Activated CD4-positive, alpha-beta memory T cell treated with anti-CD3 and anti-CD28 coated beads, Interleukin-2, amount 10 ng/mL, durations not matched to agents 7 days and 5 days (primary cell): ENCODE data around the gene TMPRSS6. TPM values are rescaled to one million over a fixed set of nuclear protein-coding genes. Genes with fewer than 3 reads are reported as not detected.

Experiments used
- CTCF ChIA-PET: fragments of 350-600 bp; sonication (Branson Sonifier 250); formaldehyde crosslinking; loops from one replicate; lab custom pipeline; 2021; ENCODE audit warnings: antibody characterized with exemption, inconsistent platforms; lab: Charles Lee
- POLR2A ChIA-PET: fragments of 350-600 bp; sonication (Branson Sonifier 250); formaldehyde crosslinking; loops from one replicate; lab custom pipeline; 2021; ENCODE audit warnings: antibody characterized with exemption; lab: Charles Lee
- DNase-seq: peaks from one replicate; pipeline ENCODE4 v3.0.0-alpha.2; 2020
- H3K27ac Mint-ChIP-seq: one replicate; pipeline ENCODE4 v1.8.0; 2021; ENCODE audit warnings: mild to moderate bottlenecking, mixed read lengths
- H3K27me3 Mint-ChIP-seq: one replicate; pipeline ENCODE4 v1.8.0; 2021; ENCODE audit warnings: mixed read lengths
- H3K36me3 Mint-ChIP-seq: one replicate; pipeline ENCODE4 v1.8.0; 2021; ENCODE audit warnings: low read depth, mixed read lengths
- H3K4me1 Mint-ChIP-seq: one replicate; pipeline ENCODE4 v1.8.0; 2021; ENCODE audit warnings: mixed read lengths
- H3K4me3 Mint-ChIP-seq: one replicate; pipeline ENCODE4 v1.8.0; 2021; ENCODE audit warnings: mild to moderate bottlenecking, mixed read lengths
- H3K9me3 Mint-ChIP-seq: one replicate; pipeline ENCODE4 v1.8.0; 2021; ENCODE audit warnings: mixed read lengths
- total RNA-seq, 2 experiments: library from RNA; stranded (reverse); gene quantifications; one replicate each; pipeline ENCODE4 v1.2.3, GENCODE V29; 2021

Gene TMPRSS6
- total RNA-seq, 2 experiments from 2014 or later: 14.0 to 14.7 TPM

DNA sequence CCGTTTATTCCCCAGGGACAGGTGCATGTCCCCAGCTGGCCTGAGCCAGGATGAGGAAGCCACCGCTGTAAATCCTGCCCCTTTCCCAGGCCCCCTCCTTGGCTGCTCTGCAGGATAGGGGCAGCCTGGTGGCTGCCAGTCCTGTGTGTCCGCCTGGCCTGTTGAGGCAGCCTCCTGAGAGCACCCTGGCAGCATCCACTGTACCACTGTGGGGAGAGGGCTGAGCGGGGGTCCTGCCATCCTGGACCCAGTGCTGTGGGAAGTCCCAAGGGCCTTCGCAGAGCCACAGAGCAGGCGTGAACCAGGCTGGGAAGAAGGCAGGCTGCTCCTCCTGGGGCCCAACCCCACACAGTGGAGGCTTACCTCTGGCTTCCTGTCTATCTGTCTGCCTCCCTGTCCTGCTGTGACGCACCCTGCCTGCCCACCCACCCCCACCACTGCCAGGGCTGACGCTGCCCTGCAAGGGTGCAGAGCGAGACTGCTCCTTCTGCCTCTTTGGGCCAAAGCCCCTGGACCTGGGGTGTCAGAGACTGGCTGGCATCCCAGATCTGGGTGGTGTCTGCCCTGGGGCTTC is 49.5 kb downstream of the TMPRSS6 start:
- Mint-ChIP-seq H3K9me3 (no peaks in the 10 kb centered on the region), H3K27me3 (no peaks in the 10 kb centered on the region), H3K27ac (peak overlapping the region; percentile 49), H3K4me1 (peaks cover 33% of the 10 kb centered on the region), H3K4me3 (no peak overlapping the region), H3K36me3 (peaks cover 20% of the 10 kb centered on the region)
- POLR2A ChIA-PET: interaction anchor here (2.2 to 2.9 kb wide), 2 partner anchors 7 to 9 kb away, joined by 5 to 9 read pairs; partner anchors contain the start of gene KCTD17
- CTCF ChIA-PET: interaction anchor here (1.0 kb wide), 1 partner anchor 139 kb away, joined by 4 read pairs; no protein-coding TSS in a partner anchor
- DNase-seq: peak; percentile 41

DNA sequence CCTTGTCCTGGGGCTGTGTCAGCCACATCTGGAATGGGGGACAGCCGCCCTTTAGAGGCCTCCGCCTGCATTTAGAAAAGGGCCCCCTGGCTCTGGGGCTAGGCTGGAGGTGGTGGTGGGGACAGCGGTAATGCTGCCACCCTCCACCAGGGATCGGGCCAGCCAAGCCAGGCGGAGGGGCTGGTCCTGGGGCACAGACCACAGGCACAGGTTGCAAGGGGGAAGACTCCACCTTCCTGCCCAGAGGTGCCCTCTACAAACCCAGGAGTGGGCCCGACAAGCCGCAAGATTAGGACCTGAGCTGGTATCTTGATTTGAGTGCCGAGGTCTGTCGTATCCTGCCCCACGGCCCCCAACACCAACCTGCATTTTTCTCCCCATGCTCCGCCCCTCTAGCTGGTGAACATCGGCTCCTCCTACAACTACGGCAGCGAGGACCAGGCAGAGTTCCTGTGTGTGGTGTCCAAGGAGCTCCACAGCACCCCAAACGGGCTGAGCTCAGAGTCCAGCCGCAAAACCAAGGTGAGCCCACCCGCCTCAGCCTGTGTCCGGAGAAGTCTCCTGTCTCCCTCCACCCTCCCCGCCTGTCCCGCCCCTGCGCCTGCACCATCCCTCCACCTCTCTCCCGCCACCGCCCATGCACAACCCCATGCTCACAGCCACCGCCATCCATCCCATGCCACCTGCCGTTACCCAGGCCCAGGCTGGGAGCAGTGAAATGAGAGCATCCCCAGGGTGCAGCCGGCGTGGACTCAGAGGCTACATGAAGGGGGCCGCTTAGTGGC is 50.4 kb downstream of the TMPRSS6 start:
- no peak for DNase-seq
- Mint-ChIP-seq H3K36me3 (peaks cover 18% of the 10 kb centered on the region), H3K27ac (no peak overlapping the region), H3K4me1 (peaks cover 33% of the 10 kb centered on the region), H3K9me3 (no peaks in the 10 kb centered on the region), H3K27me3 (no peaks in the 10 kb centered on the region), H3K4me3 (no peak overlapping the region)
- ChIA-PET POLR2A (no interaction called here), CTCF (no interaction called here)

GRCh38 chr22:37057796-37058510 is 51.6 kb downstream of the TMPRSS6 start:
- ChIA-PET POLR2A (no interaction called here), CTCF (no interaction called here)
- Mint-ChIP-seq H3K36me3 (peaks cover 19% of the 10 kb centered on the region), H3K27ac (no peak overlapping the region), H3K27me3 (no peaks in the 10 kb centered on the region), H3K9me3 (no peaks in the 10 kb centered on the region), H3K4me1 (peaks cover 39% of the 10 kb centered on the region), H3K4me3 (no peak overlapping the region)
- DNase-seq: no peak

- POLR2A ChIA-PET: no interaction called here
- DNase-seq: no peak
- H3K4me1 Mint-ChIP-seq: peaks cover 42% of the 10 kb centered on the region
- CTCF ChIA-PET: no interaction called here
- no peak overlapping the region for H3K27ac Mint-ChIP-seq
- H3K36me3 Mint-ChIP-seq: peaks cover 19% of the 10 kb centered on the region
- H3K27me3 Mint-ChIP-seq: no peaks in the 10 kb centered on the region
- no peaks in the 10 kb centered on the region for H3K9me3 Mint-ChIP-seq
- H3K4me3 Mint-ChIP-seq: no peak overlapping the region
Measured at GRCh38 chr22:37057226-37057625, 52.3 kb downstream of the TMPRSS6 start.

DNA sequence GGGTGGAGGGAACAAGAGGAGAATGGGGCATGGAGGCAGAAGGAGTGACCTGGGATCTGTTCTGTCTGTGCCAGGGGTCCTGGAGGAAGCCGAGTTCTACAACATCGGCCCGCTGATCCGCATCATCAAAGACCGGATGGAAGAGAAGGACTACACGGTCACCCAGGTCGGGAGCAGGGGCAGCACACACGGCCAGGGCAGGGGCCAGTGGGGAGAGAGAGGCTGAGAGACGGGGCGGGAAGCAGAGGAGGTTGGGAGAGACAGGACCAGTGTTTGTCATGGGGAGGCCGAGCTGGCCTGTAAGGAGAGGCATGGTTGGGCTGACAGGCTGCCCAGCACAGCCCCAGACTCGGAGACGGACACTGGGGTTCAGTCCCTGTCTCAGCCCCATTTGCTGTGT is 53.3 kb downstream of the TMPRSS6 start:
- Mint-ChIP-seq H3K4me1 (peaks cover 37% of the 10 kb centered on the region), H3K36me3 (peaks cover 19% of the 10 kb centered on the region), H3K27me3 (no peaks in the 10 kb centered on the region), H3K9me3 (no peaks in the 10 kb centered on the region), H3K4me3 (no peak overlapping the region), H3K27ac (no peak overlapping the region)
- no peak for DNase-seq
- POLR2A ChIA-PET: interaction anchor here (0.7 kb wide), 1 partner anchor 8 kb away, joined by 3 read pairs; no protein-coding TSS in a partner anchor
- CTCF ChIA-PET: interaction anchor here (1.2 to 1.6 kb wide), 2 partner anchors 24 to 143 kb away, joined by 3 to 4 read pairs; no protein-coding TSS in a partner anchor

GRCh38 chr22:37054600-37055365 is 54.7 kb downstream of the TMPRSS6 start:
- peaks cover 24% of the 10 kb centered on the region for H3K4me1 Mint-ChIP-seq
- ChIA-PET POLR2A (interaction anchor here (1.0 to 1.1 kb wide), 2 partner anchors 11 to 94 kb away, joined by 4 read pairs; no protein-coding TSS in a partner anchor), CTCF (interaction anchor here (1.1 to 1.7 kb wide), 5 partner anchors 9 to 77 kb away, joined by 3 to 7 read pairs (median 3); no protein-coding TSS in a partner anchor)
- H3K27me3 Mint-ChIP-seq: no peaks in the 10 kb centered on the region
- no peaks in the 10 kb centered on the region for H3K9me3 Mint-ChIP-seq
- no peak overlapping the region for H3K27ac Mint-ChIP-seq
- no peak overlapping the region for H3K4me3 Mint-ChIP-seq
- peaks cover 19% of the 10 kb centered on the region for H3K36me3 Mint-ChIP-seq
- no peak for DNase-seq

GRCh38 chr22:37054056-37054395 is 55.5 kb downstream of the TMPRSS6 start:
- no peaks in the 10 kb centered on the region for H3K9me3 Mint-ChIP-seq
- peaks cover 19% of the 10 kb centered on the region for H3K36me3 Mint-ChIP-seq
- peaks cover 20% of the 10 kb centered on the region for H3K4me1 Mint-ChIP-seq
- no peak overlapping the region for H3K4me3 Mint-ChIP-seq
- H3K27me3 Mint-ChIP-seq: no peaks in the 10 kb centered on the region
- ChIA-PET CTCF (interaction anchor here (1.4 to 1.7 kb wide), 2 partner anchors 32 to 34 kb away, joined by 3 read pairs; no protein-coding TSS in a partner anchor), POLR2A (interaction anchor here (1.1 kb wide), 1 partner anchor 12 kb away, joined by 4 read pairs; no protein-coding TSS in a partner anchor)
- H3K27ac Mint-ChIP-seq: peak overlapping the region; percentile 21
- DNase-seq: no peak

DNA sequence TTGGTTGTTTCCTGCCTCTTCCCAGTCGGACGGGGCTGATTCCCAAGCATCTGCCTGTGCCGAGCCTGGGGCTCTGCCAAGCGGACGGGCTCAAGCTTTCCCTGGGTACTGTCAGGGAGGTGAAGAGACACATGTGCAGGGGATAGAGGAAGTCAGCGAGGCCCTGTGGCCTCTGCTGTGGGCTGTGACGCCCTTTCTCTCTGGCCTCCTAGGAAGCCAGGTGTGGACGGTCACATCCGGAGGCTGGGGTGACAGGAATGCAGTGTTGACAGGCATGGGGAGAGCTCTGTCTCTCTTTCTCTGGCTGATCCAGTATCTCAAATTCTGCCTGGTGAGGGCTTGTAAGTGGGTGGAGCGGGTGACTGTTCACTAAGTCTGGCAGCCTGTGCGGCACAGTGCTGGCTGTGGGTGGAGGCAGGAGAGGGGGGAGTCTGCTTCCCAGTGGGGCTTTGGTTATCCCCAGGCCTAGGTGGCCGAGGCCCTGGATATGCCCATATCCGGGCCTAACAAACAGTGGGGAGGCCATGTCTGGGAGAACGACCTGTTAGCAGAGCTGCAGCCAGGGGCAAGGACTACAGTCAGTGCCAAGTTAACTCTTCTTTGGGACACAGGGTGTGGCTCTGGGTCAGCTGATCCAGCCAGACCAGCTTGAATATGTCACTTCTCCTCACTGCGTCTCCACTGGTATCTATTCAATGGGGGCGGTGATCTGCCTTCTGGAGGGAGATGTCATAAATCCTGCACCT is 56.0 kb downstream of the TMPRSS6 start:
- Mint-ChIP-seq H3K27ac (peak overlapping the region; percentile 21), H3K9me3 (no peaks in the 10 kb centered on the region), H3K4me1 (peaks cover 20% of the 10 kb centered on the region), H3K27me3 (no peaks in the 10 kb centered on the region), H3K4me3 (peak overlapping the region; percentile 74), H3K36me3 (peaks cover 19% of the 10 kb centered on the region)
- POLR2A ChIA-PET: interaction anchor here (1.8 kb wide), 1 partner anchor 8 kb away, joined by 9 read pairs; no protein-coding TSS in a partner anchor
- no peak for DNase-seq
- CTCF ChIA-PET: interaction anchor here (1.7 kb wide), 1 partner anchor 33 kb away, joined by 3 read pairs; no protein-coding TSS in a partner anchor

DNA sequence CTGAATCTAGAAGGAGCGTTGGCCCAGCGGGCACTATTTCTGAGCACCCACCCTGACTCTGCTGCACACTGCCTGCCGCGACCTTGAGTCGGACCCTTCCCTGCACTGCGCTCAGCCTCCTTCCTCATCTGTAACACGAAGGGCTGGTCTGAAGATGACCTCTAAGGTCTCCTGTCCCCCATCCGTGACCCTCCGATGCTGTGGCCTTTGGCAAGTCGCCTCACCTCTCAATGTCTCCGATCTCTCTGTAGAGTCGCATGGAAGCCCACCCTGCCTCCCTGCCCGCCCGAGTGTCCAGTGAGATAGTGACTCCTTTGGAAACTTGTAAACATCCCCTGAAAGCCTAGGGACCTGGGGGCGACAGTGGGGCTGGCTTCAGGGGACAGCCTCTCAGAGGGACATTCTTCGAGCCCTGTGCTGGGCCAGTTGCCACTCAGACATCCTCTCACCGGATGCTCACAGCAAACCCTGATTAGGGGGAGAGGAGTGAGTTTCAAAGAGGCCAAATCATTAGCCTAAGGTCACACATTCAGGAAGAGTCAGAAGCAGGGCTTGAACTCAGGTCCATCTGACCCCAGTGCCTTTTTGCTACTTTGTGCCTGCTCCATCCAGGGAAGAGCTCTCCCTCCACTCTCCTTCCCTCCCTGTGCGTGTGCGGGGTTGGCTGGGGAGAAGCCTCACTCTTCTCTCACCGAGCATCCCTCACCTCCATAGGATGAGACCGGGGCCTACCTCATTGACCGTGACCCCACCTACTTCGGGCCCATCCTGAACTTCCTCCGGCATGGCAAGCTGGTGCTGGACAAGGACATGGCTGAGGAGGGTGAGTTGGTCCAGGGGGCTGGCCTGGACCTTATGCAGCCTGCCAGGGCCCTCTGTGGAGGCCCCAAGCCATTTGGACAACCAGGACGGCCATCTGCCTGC is 56.9 kb downstream of the TMPRSS6 start:
- POLR2A ChIA-PET: interaction anchor here (0.9 to 1.8 kb wide), 7 partner anchors 9 to 276 kb away, joined by 3 to 9 read pairs (median 4); partner anchors contain the start of gene IFT27
- H3K36me3 Mint-ChIP-seq: peaks cover 16% of the 10 kb centered on the region
- no peaks in the 10 kb centered on the region for H3K9me3 Mint-ChIP-seq
- CTCF ChIA-PET: interaction anchor here (1.0 to 2.4 kb wide), 3 partner anchors 27 to 32 kb away, joined by 3 to 9 read pairs (median 3); no protein-coding TSS in a partner anchor
- H3K27me3 Mint-ChIP-seq: no peaks in the 10 kb centered on the region
- H3K4me3 Mint-ChIP-seq: peak overlapping the region; percentile 74
- H3K4me1 Mint-ChIP-seq: peaks cover 20% of the 10 kb centered on the region
- peak overlapping the region; percentile 44 for H3K27ac Mint-ChIP-seq
- DNase-seq: no peak

GRCh38 chr22:37051391-37052385 is 57.8 kb downstream of the TMPRSS6 start, which contains the start of gene KCTD17:
TSS of gene KCTD17 (plus strand) at chr22:37051742. CDS start at chr22:37051761, 19 bp downstream.
- Mint-ChIP-seq H3K27ac (peak within 1 kb of the TSS; percentile 44), H3K9me3 (no peaks in the 10 kb centered on the region), H3K36me3 (peaks cover 16% of the 10 kb centered on the region), H3K4me1 (peaks cover 20% of the 10 kb centered on the region), H3K27me3 (no peaks in the 10 kb centered on the region), H3K4me3 (peak within 1 kb of the TSS; percentile 74)
- POLR2A ChIA-PET: interaction anchor here (0.6 to 1.8 kb wide), 12 partner anchors 9 to 522 kb away, joined by 3 to 9 read pairs (median 4); partner anchors contain the start of genes EIF3D, IFT27, IL2RB and RAC2
- peak; percentile 84 for DNase-seq
- CTCF ChIA-PET: interaction anchor here (0.6 to 2.4 kb wide), 9 partner anchors 9 to 187 kb away, joined by 3 to 9 read pairs (median 3); no protein-coding TSS in a partner anchor
